HT-29 (cell line): ENCODE results near the gene ZDHHC12. TPM values are rescaled to one million over a fixed set of nuclear protein-coding genes. Genes with fewer than 3 reads are reported as not detected.
A peak's percentile ranks its signal among the peaks of the same experiment; 100 is the strongest.

Experiments used
- DNase-seq: peaks from one replicate; pipeline ENCODE4 v3.0.0-alpha.2; 2015; ENCODE audit warnings: low spot score
- small RNA-seq: library from RNA; depleted of rRNA; stranded (forward); fragments of <200 nt; gene quantifications from one replicate; pipeline ENCODE3, GENCODE V24; 2014
- total RNA-seq: library from RNA; depleted of rRNA; stranded (reverse); fragments of >200 nt; shearing (Covaris generic); gene quantifications from 2 replicates; pipeline ENCODE4 v1.2.3, GENCODE V29; 2014; rRNA removed

ZDHHC12 gene
- total RNA-seq, 1 experiment from 2014 or later = 160 TPM

- peak; percentile 91 for DNase-seq
These were observed 35.2 kb downstream of the ZDHHC12 start, which contains the start of gene SET for GRCh38 chr9:128688501-128689292. TSS of gene SET (plus strand) at chr9:128689222. CDS start at chr9:128689583, 361 bp downstream.

GRCh38 chr9:128687453-128687852 is 36.5 kb downstream of the ZDHHC12 start:
- no peak for DNase-seq

GRCh38 chr9:128685636-128686489 is 38.1 kb downstream of the ZDHHC12 start:
- no peak for DNase-seq

DNA sequence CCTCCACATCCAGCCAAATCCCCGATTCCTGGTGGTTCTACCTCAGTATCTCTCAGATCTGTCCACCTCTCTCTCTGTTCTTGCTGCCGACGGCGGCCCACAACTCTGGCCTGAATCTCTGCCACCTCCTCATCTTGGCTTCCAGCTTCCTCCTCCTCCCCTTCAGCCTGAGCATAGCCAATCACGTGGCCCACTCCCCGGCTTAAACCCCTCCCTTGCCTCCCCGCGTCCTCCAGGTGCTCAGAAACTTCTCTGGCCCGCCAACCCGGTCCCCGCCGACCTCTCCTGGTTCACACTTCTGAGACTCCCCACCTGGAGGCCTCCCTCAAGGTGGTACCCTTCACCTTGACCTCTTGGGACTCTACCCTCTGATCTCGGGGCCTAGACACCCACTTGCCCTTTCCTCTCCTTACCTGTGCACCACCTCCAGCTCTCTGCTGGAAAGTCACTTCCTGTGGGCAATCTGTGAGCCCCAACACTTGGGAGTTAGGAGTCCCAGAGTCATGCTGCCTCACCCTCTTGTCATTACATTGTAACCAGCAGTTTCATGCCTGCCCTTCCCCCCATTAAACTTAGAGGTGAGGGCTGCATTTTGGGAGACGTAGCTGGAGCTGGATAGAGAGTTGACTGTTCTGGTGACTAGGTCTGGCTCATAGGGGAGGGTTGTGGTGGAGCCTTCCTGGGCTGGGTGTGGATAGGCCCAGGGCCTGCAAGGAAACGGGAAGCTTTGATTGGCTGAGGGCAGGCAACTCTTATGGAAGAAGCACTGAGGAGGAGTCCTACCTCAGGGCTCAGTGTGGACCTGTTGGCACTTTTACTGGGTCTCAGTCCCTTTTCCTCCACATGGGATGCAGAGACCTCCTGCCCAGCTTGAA is 39.4 kb downstream of the ZDHHC12 start:
- peak; percentile 92 for DNase-seq

DNA sequence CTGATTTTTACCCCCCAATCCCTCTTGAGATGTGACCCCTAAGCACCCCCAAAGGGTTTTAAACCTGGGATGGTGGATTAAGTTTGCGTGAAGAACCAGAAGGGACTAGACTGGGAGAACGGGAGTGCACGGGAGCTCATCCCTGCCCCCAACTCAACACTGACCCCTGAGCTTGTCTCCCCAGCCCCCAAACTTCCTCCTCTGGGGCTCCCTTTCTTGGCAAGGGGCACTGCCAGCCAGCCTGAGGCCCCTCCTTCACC is 39.9 kb downstream of the ZDHHC12 start:
- DNase-seq = no peak

DNA sequence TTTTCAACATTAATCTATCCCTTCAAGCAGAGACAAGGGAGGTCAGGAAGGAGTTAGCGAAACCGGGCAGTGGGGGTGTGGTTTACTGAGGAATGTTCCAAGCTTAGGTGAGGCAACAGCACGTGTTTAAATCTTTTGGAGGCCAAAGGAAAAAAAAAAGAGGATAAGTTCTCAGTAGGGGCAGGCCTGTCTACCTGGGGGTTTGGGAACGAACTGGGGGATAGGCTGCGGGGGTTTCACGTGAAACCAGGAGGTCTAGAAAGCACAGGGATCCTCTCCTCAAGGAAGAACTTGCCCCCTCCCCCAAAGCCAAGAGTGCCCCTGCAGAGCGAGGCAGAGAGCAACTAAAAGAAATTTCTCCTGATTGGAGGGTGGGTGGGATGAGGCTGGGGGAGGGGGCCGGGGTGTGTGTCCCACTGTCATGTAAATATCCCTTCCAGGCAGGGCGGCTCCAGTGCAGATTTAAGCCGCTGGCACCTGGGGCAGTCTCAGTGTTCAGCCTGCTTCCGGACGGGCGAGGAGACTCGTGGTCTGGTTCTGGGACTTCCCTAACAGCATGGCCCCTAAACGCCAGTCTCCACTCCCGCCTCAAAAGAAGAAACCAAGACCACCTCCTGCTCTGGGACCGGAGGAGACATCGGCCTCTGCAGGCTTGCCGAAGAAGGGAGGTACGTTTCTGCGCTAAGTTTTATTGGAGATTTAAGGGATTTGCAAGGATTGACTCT is 40.4 kb downstream of the ZDHHC12 start:
- peak; percentile 72 for DNase-seq

- no peak for DNase-seq
These were observed 46.1 kb downstream of the ZDHHC12 start for GRCh38 chr9:128677794-128678193.

DNA sequence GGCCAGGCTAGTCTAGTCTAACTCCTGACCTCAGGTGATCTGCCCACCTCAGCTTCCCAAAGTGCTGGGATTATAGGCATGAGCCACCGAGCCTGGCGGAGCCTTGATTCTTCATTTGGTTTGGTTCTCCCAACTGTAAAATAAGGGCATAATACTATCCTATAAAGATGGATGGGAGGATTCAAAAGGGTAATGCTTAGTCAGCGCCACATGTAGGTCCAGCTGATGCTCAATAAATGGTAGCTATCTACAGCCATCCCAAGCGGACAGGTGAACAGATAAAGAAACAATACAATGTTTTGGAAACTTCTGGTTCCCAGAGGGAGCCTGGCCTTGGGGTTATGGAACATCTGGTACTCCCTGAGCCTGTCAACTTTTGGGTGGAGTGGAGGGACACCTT is 48.5 kb downstream of the ZDHHC12 start:
- DNase-seq = no peak

Small RNAs within 50 kb of the gene (small RNA-seq; reads per million reads assigned to genes)
- not detected for gene RF00017
- gene RN7SL560P = not detected

Other genes starting within 250 kb of the ZDHHC12 start
- 28.4 and 33.9 TPM in 2 replicates for gene GLE1, start 219.4 kb downstream of the ZDHHC12 start, total RNA-seq
- gene SPTAN1, start 171.5 kb downstream of the ZDHHC12 start, total RNA-seq = 192 and 203 TPM in 2 replicates
- gene DYNC2I2, start 67.3 kb downstream of the ZDHHC12 start, total RNA-seq = 437 and 467 TPM in 2 replicates
- gene SET, start 34.9 kb downstream of the ZDHHC12 start, total RNA-seq = 403 and 420 TPM in 2 replicates
- gene PKN3, start 21.6 kb downstream of the ZDHHC12 start, total RNA-seq = 17.9 and 18.7 TPM in 2 replicates
- 17.2 and 18.5 TPM in 2 replicates for gene ZER1, start 47.8 kb upstream of the ZDHHC12 start, total RNA-seq
- gene TBC1D13, start 63.1 kb upstream of the ZDHHC12 start, total RNA-seq = 24.0 and 25.4 TPM in 2 replicates
- 52.1 and 70.8 TPM in 2 replicates for gene ENDOG, start 94.4 kb upstream of the ZDHHC12 start, total RNA-seq
- 97.6 and 121 TPM in 2 replicates for gene SPOUT1, start 105.7 kb upstream of the ZDHHC12 start, total RNA-seq
- gene KYAT1, start 157.8 kb upstream of the ZDHHC12 start, total RNA-seq = 10.4 and 11.8 TPM in 2 replicates
- gene LRRC8A, start 158.0 kb upstream of the ZDHHC12 start, total RNA-seq = 39.5 and 43.2 TPM in 2 replicates
- not detected in 2 replicates for gene PHYHD1, start 196.9 kb upstream of the ZDHHC12 start, total RNA-seq
- 27.6 and 29.0 TPM in 2 replicates for gene DOLK, start 223.5 kb upstream of the ZDHHC12 start, total RNA-seq
- 55.8 and 75.5 TPM in 2 replicates for gene NUP188, start 223.6 kb upstream of the ZDHHC12 start, total RNA-seq